Astrocyte (in vitro differentiated cells and primary cell): Measurements from ENCODE around the gene DCAKD.
A peak's percentile ranks its signal among the peaks of the same experiment; 100 is the strongest.

Experiments used
- EZH2 ChIP-seq: IDR thresholded peaks from 2 replicates; pipeline ENCODE4 v1.6.1; 2012; ENCODE audit warnings: mild to moderate bottlenecking, low read length, inconsistent platforms; ENCODE audit not compliant: insufficient read depth
- TF ChIP-seq, protein P1 (sequence below): IDR thresholded peaks from 2 replicates; pipeline ENCODE4 v1.5.1; 2011; ENCODE audit warnings: low read depth, mild to moderate bottlenecking, inconsistent platforms, low read length, moderate library complexity; ENCODE audit not compliant: insufficient read depth

DNA sequence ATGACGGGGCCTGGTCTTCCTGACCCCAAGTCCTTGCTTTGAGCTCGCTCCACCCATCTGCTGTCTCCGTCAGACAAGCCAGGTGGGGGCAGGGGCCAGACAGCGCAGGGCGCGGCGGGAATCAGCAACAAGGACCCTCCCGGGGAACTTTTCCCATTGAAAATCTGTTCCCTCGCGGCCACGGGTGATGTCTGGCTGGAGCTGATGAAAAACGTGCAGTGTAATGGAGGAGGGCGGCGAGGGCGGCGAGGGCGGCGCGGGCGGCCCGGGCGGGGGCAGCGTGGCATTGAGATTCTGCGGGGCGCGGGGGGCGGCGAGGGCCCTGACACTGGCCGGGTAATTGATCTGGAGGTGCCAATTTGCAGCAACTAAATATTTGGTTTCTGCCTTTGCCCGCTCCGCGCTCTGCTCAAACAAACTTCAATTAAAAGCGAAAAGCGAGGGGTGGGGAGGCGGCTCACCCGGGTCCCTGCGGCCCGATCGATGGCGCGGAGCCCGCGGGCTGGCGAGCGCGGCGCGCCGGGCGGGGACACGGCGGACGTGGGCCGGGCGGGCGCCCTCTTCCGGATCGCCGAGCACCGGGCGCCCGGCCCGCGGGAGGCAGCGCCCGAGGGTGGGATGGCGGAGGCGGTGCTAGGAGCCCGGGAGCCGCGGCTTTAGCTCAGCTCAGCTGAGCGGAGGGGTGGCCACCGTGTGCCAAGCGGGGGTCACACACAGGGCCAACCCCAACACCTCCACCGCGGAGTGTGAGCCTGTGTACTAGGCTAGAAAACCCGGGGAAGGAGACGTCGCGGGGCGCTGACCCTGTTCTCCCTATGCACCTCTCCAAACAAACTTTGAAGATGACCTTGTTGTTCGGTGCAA, 32.4 kb downstream of the DCAKD start:
- TF ChIP-seq, protein P1, sequence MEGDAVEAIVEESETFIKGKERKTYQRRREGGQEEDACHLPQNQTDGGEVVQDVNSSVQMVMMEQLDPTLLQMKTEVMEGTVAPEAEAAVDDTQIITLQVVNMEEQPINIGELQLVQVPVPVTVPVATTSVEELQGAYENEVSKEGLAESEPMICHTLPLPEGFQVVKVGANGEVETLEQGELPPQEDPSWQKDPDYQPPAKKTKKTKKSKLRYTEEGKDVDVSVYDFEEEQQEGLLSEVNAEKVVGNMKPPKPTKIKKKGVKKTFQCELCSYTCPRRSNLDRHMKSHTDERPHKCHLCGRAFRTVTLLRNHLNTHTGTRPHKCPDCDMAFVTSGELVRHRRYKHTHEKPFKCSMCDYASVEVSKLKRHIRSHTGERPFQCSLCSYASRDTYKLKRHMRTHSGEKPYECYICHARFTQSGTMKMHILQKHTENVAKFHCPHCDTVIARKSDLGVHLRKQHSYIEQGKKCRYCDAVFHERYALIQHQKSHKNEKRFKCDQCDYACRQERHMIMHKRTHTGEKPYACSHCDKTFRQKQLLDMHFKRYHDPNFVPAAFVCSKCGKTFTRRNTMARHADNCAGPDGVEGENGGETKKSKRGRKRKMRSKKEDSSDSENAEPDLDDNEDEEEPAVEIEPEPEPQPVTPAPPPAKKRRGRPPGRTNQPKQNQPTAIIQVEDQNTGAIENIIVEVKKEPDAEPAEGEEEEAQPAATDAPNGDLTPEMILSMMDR = peak; percentile 11
- no peak for TF ChIP-seq EZH2
